GM23338 (cell line): ENCODE results near the gene C2orf15. TPM values are rescaled to one million over a fixed set of nuclear protein-coding genes. Genes with fewer than 3 reads are reported as not detected.

Experiments used
- ATAC-seq: fragments of 200-7000 bp; cut with Tn5 transposase; 3 replicates; pipeline ENCODE4 v1.9.1; 2020
- DNase-seq: peaks from one replicate; pipeline ENCODE4 v3.0.0-alpha.2; 2015; ENCODE audit warnings: low spot score
- H2AFZ ChIP-seq: fragments of 200-600 bp; sonication (generic); 2 replicates; pipeline ENCODE4 v1.8.0; 2016; ENCODE audit warnings: antibody characterized with exemption, mild to moderate bottlenecking, moderate library complexity
- H3F3A ChIP-seq: fragments of 200-600 bp; sonication (generic); replicated peaks from 2 replicates; pipeline ENCODE4 v1.8.0; 2017; ENCODE audit warnings: antibody characterized with exemption, mixed run types, low read depth
- H3K27ac ChIP-seq: fragments of 200-600 bp; sonication (generic); 2 replicates; pipeline ENCODE4 v1.6.1; 2016; ENCODE audit warnings: low read depth
- H3K27me3 ChIP-seq: fragments of 200-600 bp; sonication (generic); 2 replicates; pipeline ENCODE4 v1.8.0; 2016; ENCODE audit warnings: mild to moderate bottlenecking, mixed run types, moderate library complexity; ENCODE audit not compliant: insufficient read depth
- H3K36me3 ChIP-seq: fragments of 200-600 bp; sonication (generic); 2 replicates; pipeline ENCODE4 v1.8.0; 2016; ENCODE audit warnings: mild to moderate bottlenecking; ENCODE audit not compliant: insufficient read depth
- H3K4me1 ChIP-seq: fragments of 200-600 bp; sonication (generic); 2 replicates; pipeline ENCODE4 v1.8.0; 2016; ENCODE audit warnings: mild to moderate bottlenecking, moderate library complexity; ENCODE audit not compliant: insufficient read depth
- H3K4me2 ChIP-seq: fragments of 200-600 bp; sonication (generic); 2 replicates; pipeline ENCODE4 v1.7.1; 2017; ENCODE audit warnings: mixed run types
- H3K4me3 ChIP-seq: fragments of 200-600 bp; sonication (generic); 2 replicates; pipeline ENCODE4 v1.6.1; 2016; ENCODE audit warnings: mixed run types
- H3K79me2 ChIP-seq: fragments of 200-600 bp; sonication (generic); replicated peaks from 2 replicates; pipeline ENCODE4 v1.8.0; 2017; ENCODE audit warnings: mild to moderate bottlenecking; ENCODE audit not compliant: insufficient read depth
- H3K9me2 ChIP-seq: fragments of 200-600 bp; sonication (generic); 2 replicates; pipeline ENCODE4 v1.8.0; 2017; ENCODE audit not compliant: insufficient read depth
- H4K20me1 ChIP-seq: fragments of 200-600 bp; sonication (generic); replicated peaks from 2 replicates; pipeline ENCODE4 v1.8.0; 2017; ENCODE audit warnings: mild to moderate bottlenecking; ENCODE audit not compliant: insufficient read depth
- H3K27ac Mint-ChIP-seq: 2 replicates; pipeline ENCODE4 v1.8.0; 2020; ENCODE audit warnings: inconsistent platforms, mild to moderate bottlenecking, moderate library complexity, mixed read lengths
- H3K27me3 Mint-ChIP-seq: 3 replicates; pipeline ENCODE4 v1.8.0; 2022; ENCODE audit warnings: low read depth, mild to moderate bottlenecking, moderate library complexity, mixed read lengths, inconsistent platforms; ENCODE audit not compliant: insufficient read depth, poor library complexity
- H3K36me3 Mint-ChIP-seq: 3 replicates; pipeline ENCODE4 v1.8.0; 2021; ENCODE audit warnings: low read depth, mild to moderate bottlenecking, inconsistent platforms, moderate library complexity, mixed read lengths
- H3K4me1 Mint-ChIP-seq: 3 replicates; pipeline ENCODE4 v1.8.0; 2020; ENCODE audit warnings: mild to moderate bottlenecking, inconsistent platforms, mixed read lengths
- H3K4me3 Mint-ChIP-seq: 3 replicates; pipeline ENCODE4 v1.8.0; 2021; ENCODE audit warnings: moderate library complexity, mild to moderate bottlenecking, inconsistent platforms, mixed read lengths
- H3K9me3 Mint-ChIP-seq: 3 replicates; pipeline ENCODE4 v1.8.0; 2020; ENCODE audit warnings: moderate library complexity, mild to moderate bottlenecking, inconsistent platforms, mixed read lengths
- CREB1 ChIP-seq: fragments of 250-450 bp; sonication (Bioruptor Pico); IDR thresholded peaks from 2 replicates; pipeline ENCODE4 v1.5.0; 2020; ENCODE audit warnings: low read depth, mild to moderate bottlenecking, moderate library complexity
- EZH2 ChIP-seq: fragments of 200-600 bp; sonication (generic); IDR thresholded peaks from one replicate; pipeline ENCODE4 v1.8.0; 2017; ENCODE audit warnings: antibody characterized with exemption, mild to moderate bottlenecking, low read depth; ENCODE audit not compliant: unreplicated experiment
- EZH2phosphoT487 ChIP-seq: fragments of 200-600 bp; sonication (generic); IDR thresholded peaks from one replicate; pipeline ENCODE4 v1.8.1; 2018; ENCODE audit warnings: antibody characterized with exemption; ENCODE audit not compliant: unreplicated experiment
- JUNB ChIP-seq: IDR thresholded peaks from one replicate; pipeline ENCODE4 v1.6.1; 2016; ENCODE audit warnings: antibody characterized with exemption; ENCODE audit not compliant: unreplicated experiment
- NANOG ChIP-seq: IDR thresholded peaks from 2 replicates; pipeline ENCODE4 v1.6.1; 2016; ENCODE audit warnings: antibody characterized with exemption, borderline replicate concordance
- POLR2AphosphoS5 ChIP-seq: IDR thresholded peaks from 2 replicates; pipeline ENCODE4 v1.6.1; 2016; ENCODE audit warnings: antibody characterized with exemption, low read depth
- STAT1 ChIP-seq: IDR thresholded peaks from one replicate; pipeline ENCODE4 v1.6.1; 2016; ENCODE audit warnings: antibody characterized with exemption; ENCODE audit not compliant: unreplicated experiment
- ZNF114 ChIP-seq: fragments of 250-450 bp; sonication (Bioruptor Pico); IDR thresholded peaks from 2 replicates; pipeline ENCODE4 v1.5.0; 2020; ENCODE audit warnings: mild to moderate bottlenecking, moderate library complexity
- ZNF331 ChIP-seq: fragments of 250-450 bp; sonication (Bioruptor Pico); IDR thresholded peaks from 2 replicates; pipeline ENCODE4 v1.5.0; 2020; ENCODE audit warnings: low read depth, mild to moderate bottlenecking, moderate library complexity
- polyA plus RNA-seq: library from polyadenylated mRNA; unstranded; fragments of >200 nt; fragmentation: Nextera tagmentation; extraction: Ambion mirVana; gene quantifications from 2 replicates; pipeline ENCODE4 v1.2.1, GENCODE V29; 2016
- total RNA-seq: library from RNA; depleted of rRNA; stranded (reverse); fragments of >200 nt; shearing (Covaris generic); gene quantifications from 2 replicates; pipeline ENCODE4 v1.2.3, GENCODE V29; 2014
- TF ChIP-seq, protein P1 (sequence below), 2 experiments: fragments of 200-600 bp in 1 of 2; sonication (generic) in 1 of 2; conservative IDR thresholded peaks; 2 replicates each; pipeline versions ENCODE4 v1.5.1 to v1.6.1; 2016 to 2017; ENCODE audit warnings: antibody characterized with exemption in 2 of 2, low read depth in 2 of 2, mild to moderate bottlenecking in 2 of 2, moderate library complexity in 1 of 2
- TF ChIP-seq, protein P2 (sequence below): IDR thresholded peaks from one replicate; pipeline ENCODE4 v1.6.1; 2018; ENCODE audit warnings: antibody characterized with exemption; ENCODE audit not compliant: unreplicated experiment
- TF ChIP-seq, protein P3 (sequence below): IDR thresholded peaks from 2 replicates; pipeline ENCODE4 v1.6.1; 2016; ENCODE audit warnings: antibody characterized with exemption
- TF ChIP-seq, protein P4 (sequence below): fragments of 250-450 bp; sonication (Bioruptor Pico); IDR thresholded peaks from 2 replicates; pipeline ENCODE4 v1.5.0; 2020; ENCODE audit warnings: mild to moderate bottlenecking, moderate library complexity

C2orf15 gene
- total and polyA plus RNA-seq, 2 experiments from 2014 or later = 7.9 to 8.4 TPM

DNA sequence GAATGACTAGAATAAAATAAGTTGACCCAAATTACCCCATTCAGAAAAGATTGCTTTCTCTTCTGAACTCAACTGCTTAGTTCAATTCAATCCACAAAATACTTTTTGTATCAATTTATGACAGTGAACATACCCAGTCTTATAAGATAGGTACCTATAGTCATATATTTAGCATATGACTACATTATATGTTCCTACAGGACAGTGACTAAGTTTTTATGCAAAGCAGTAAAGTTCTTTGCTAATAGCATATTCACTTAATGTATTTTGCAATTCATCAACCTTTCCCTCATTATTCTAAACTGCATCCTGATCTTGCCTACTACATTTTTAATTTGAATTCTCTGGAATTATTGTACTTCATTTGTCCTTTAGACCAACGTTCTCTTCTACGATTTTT lies 30.3 kb upstream of the C2orf15 start:
- Mint-ChIP-seq H3K27ac (no peak overlapping the region), H3K9me3 (no peaks in the 10 kb centered on the region), H3K4me3 (no peak overlapping the region), H3K27me3 (peaks cover 2% of the 10 kb centered on the region), H3K36me3 (no peaks in the 10 kb centered on the region), H3K4me1 (peaks cover 6% of the 10 kb centered on the region)
- Histone ChIP-seq H4K20me1 (no peaks in the 10 kb centered on the region), H2AFZ (no peak overlapping the region), H3K4me3 (no peak overlapping the region), H3K4me2 (no peak overlapping the region), H3K9me2 (no peaks in the 10 kb centered on the region), H3K27ac (no peak overlapping the region), H3K4me1 (no peaks in the 10 kb centered on the region), H3K27me3 (no peaks in the 10 kb centered on the region), H3K36me3 (no peaks in the 10 kb centered on the region), H3F3A (no peaks in the 10 kb centered on the region), H3K79me2 (no peaks in the 10 kb centered on the region)
- TF ChIP-seq STAT1 (no peak), EZH2phosphoT487 (no peak), JUNB (no peak), ZNF331 (CRISPR knock-in tag) (no peak), CREB1 (CRISPR knock-in tag) (no peak), EZH2 (no peak), ZNF114 (CRISPR knock-in tag) (no peak), POLR2AphosphoS5 (no peak), NANOG (no peak)
- TF ChIP-seq, protein P1, sequence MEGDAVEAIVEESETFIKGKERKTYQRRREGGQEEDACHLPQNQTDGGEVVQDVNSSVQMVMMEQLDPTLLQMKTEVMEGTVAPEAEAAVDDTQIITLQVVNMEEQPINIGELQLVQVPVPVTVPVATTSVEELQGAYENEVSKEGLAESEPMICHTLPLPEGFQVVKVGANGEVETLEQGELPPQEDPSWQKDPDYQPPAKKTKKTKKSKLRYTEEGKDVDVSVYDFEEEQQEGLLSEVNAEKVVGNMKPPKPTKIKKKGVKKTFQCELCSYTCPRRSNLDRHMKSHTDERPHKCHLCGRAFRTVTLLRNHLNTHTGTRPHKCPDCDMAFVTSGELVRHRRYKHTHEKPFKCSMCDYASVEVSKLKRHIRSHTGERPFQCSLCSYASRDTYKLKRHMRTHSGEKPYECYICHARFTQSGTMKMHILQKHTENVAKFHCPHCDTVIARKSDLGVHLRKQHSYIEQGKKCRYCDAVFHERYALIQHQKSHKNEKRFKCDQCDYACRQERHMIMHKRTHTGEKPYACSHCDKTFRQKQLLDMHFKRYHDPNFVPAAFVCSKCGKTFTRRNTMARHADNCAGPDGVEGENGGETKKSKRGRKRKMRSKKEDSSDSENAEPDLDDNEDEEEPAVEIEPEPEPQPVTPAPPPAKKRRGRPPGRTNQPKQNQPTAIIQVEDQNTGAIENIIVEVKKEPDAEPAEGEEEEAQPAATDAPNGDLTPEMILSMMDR (conservative IDR thresholded peaks at IDR 0.05; ENCODE audit: low read depth in 2 of 2) = no peak
- TF ChIP-seq, protein P2, sequence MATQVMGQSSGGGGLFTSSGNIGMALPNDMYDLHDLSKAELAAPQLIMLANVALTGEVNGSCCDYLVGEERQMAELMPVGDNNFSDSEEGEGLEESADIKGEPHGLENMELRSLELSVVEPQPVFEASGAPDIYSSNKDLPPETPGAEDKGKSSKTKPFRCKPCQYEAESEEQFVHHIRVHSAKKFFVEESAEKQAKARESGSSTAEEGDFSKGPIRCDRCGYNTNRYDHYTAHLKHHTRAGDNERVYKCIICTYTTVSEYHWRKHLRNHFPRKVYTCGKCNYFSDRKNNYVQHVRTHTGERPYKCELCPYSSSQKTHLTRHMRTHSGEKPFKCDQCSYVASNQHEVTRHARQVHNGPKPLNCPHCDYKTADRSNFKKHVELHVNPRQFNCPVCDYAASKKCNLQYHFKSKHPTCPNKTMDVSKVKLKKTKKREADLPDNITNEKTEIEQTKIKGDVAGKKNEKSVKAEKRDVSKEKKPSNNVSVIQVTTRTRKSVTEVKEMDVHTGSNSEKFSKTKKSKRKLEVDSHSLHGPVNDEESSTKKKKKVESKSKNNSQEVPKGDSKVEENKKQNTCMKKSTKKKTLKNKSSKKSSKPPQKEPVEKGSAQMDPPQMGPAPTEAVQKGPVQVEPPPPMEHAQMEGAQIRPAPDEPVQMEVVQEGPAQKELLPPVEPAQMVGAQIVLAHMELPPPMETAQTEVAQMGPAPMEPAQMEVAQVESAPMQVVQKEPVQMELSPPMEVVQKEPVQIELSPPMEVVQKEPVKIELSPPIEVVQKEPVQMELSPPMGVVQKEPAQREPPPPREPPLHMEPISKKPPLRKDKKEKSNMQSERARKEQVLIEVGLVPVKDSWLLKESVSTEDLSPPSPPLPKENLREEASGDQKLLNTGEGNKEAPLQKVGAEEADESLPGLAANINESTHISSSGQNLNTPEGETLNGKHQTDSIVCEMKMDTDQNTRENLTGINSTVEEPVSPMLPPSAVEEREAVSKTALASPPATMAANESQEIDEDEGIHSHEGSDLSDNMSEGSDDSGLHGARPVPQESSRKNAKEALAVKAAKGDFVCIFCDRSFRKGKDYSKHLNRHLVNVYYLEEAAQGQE = no peak
- TF ChIP-seq, protein P3, sequence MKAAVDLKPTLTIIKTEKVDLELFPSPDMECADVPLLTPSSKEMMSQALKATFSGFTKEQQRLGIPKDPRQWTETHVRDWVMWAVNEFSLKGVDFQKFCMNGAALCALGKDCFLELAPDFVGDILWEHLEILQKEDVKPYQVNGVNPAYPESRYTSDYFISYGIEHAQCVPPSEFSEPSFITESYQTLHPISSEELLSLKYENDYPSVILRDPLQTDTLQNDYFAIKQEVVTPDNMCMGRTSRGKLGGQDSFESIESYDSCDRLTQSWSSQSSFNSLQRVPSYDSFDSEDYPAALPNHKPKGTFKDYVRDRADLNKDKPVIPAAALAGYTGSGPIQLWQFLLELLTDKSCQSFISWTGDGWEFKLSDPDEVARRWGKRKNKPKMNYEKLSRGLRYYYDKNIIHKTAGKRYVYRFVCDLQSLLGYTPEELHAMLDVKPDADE = no peak
- TF ChIP-seq, protein P4, sequence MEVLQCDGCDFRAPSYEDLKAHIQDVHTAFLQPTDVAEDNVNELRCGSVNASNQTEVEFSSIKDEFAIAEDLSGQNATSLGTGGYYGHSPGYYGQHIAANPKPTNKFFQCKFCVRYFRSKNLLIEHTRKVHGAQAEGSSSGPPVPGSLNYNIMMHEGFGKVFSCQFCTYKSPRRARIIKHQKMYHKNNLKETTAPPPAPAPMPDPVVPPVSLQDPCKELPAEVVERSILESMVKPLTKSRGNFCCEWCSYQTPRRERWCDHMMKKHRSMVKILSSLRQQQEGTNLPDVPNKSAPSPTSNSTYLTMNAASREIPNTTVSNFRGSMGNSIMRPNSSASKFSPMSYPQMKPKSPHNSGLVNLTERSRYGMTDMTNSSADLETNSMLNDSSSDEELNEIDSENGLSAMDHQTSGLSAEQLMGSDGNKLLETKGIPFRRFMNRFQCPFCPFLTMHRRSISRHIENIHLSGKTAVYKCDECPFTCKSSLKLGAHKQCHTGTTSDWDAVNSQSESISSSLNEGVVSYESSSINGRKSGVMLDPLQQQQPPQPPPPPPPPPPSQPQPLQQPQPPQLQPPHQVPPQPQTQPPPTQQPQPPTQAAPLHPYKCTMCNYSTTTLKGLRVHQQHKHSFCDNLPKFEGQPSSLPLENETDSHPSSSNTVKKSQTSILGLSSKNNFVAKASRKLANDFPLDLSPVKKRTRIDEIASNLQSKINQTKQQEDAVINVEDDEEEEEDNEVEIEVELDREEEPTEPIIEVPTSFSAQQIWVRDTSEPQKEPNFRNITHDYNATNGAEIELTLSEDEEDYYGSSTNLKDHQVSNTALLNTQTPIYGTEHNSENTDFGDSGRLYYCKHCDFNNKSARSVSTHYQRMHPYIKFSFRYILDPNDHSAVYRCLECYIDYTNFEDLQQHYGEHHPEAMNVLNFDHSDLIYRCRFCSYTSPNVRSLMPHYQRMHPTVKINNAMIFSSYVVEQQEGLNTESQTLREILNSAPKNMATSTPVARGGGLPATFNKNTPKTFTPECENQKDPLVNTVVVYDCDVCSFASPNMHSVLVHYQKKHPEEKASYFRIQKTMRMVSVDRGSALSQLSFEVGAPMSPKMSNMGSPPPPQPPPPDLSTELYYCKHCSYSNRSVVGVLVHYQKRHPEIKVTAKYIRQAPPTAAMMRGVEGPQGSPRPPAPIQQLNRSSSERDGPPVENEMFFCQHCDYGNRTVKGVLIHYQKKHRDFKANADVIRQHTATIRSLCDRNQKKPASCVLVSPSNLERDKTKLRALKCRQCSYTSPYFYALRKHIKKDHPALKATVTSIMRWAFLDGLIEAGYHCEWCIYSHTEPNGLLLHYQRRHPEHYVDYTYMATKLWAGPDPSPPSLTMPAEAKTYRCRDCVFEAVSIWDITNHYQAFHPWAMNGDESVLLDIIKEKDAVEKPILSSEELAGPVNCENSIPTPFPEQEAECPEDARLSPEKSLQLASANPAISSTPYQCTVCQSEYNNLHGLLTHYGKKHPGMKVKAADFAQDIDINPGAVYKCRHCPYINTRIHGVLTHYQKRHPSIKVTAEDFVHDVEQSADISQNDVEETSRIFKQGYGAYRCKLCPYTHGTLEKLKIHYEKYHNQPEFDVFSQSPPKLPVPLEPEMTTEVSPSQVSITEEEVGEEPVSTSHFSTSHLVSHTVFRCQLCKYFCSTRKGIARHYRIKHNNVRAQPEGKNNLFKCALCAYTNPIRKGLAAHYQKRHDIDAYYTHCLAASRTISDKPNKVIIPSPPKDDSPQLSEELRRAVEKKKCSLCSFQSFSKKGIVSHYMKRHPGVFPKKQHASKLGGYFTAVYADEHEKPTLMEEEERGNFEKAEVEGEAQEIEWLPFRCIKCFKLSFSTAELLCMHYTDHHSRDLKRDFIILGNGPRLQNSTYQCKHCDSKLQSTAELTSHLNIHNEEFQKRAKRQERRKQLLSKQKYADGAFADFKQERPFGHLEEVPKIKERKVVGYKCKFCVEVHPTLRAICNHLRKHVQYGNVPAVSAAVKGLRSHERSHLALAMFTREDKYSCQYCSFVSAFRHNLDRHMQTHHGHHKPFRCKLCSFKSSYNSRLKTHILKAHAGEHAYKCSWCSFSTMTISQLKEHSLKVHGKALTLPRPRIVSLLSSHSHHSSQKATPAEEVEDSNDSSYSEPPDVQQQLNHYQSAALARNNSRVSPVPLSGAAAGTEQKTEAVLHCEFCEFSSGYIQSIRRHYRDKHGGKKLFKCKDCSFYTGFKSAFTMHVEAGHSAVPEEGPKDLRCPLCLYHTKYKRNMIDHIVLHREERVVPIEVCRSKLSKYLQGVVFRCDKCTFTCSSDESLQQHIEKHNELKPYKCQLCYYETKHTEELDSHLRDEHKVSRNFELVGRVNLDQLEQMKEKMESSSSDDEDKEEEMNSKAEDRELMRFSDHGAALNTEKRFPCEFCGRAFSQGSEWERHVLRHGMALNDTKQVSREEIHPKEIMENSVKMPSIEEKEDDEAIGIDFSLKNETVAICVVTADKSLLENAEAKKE (CRISPR knock-in tag) = no peak
- no peak for DNase-seq
- no peak for ATAC-seq
